MM.1S (cell line): Measurements from ENCODE around the gene ZNF692.

Experiments used
- DNase-seq: peaks from one replicate; pipeline ENCODE4 v3.0.0-alpha.2; 2015
- H2AFZ ChIP-seq: fragments of 300-600 bp; sonication (generic); 2 replicates; pipeline ENCODE4 v1.6.0; 2016; ENCODE audit warnings: antibody characterized with exemption, low read length
- H3F3A ChIP-seq: fragments of 300-600 bp; sonication (generic); 2 replicates; pipeline ENCODE4 v1.6.1; 2016; ENCODE audit warnings: mild to moderate bottlenecking, antibody characterized with exemption, low read length, moderate library complexity, mixed read lengths; ENCODE audit not compliant: insufficient read depth
- H3K27ac ChIP-seq: fragments of 300-600 bp; sonication (generic); 2 replicates; pipeline ENCODE4 v1.5.1; 2016; ENCODE audit warnings: mild to moderate bottlenecking, low read length
- H3K27me3 ChIP-seq: fragments of 300-600 bp; sonication (generic); replicated peaks from 2 replicates; pipeline ENCODE4 v1.6.0; 2016; ENCODE audit warnings: low read length; ENCODE audit not compliant: insufficient read depth
- H3K36me3 ChIP-seq: fragments of 300-600 bp; sonication (generic); replicated peaks from 2 replicates; pipeline ENCODE4 v1.6.1; 2016; ENCODE audit warnings: mild to moderate bottlenecking, low read length, mixed read lengths; ENCODE audit not compliant: insufficient read depth
- H3K4me1 ChIP-seq: fragments of 300-600 bp; sonication (generic); 2 replicates; pipeline ENCODE4 v1.6.1; 2016; ENCODE audit warnings: low read length, mixed read lengths
- H3K4me2 ChIP-seq: fragments of 300-600 bp; sonication (generic); 2 replicates; pipeline ENCODE4 v1.6.0; 2016; ENCODE audit warnings: low read depth, low read length
- H3K4me3 ChIP-seq: fragments of 300-600 bp; sonication (generic); 2 replicates; pipeline ENCODE4 v1.5.1; 2016; ENCODE audit warnings: low read length, mixed read lengths
- H3K79me2 ChIP-seq: fragments of 300-600 bp; sonication (generic); 2 replicates; pipeline ENCODE4 v1.6.1; 2016; ENCODE audit warnings: mixed run types, low read length, mixed read lengths
- H3K9ac ChIP-seq: fragments of 300-600 bp; sonication (generic); 2 replicates; pipeline ENCODE4 v1.6.1; 2016; ENCODE audit warnings: low read length, mixed read lengths
- H3K9me2 ChIP-seq: fragments of 300-600 bp; sonication (generic); replicated peaks from 2 replicates; pipeline ENCODE4 v1.6.1; 2016; ENCODE audit warnings: mild to moderate bottlenecking, low read length, mixed read lengths; ENCODE audit not compliant: insufficient read depth
- H3K9me3 ChIP-seq: fragments of 300-600 bp; sonication (generic); replicated peaks from 2 replicates; pipeline ENCODE4 v1.6.1; 2016; ENCODE audit warnings: mild to moderate bottlenecking, low read length, mixed read lengths; ENCODE audit not compliant: insufficient read depth
- H4K20me1 ChIP-seq: fragments of 300-600 bp; sonication (generic); 2 replicates; pipeline ENCODE4 v1.6.1; 2016; ENCODE audit warnings: mild to moderate bottlenecking, low read length, moderate library complexity, mixed read lengths; ENCODE audit not compliant: insufficient read depth
- CTCF ChIP-seq: fragments of 300-600 bp; sonication (generic); IDR thresholded peaks from 2 replicates; pipeline ENCODE4 v1.5.1; 2016; ENCODE audit warnings: antibody characterized with exemption, low read length, mixed read lengths
- EZH2 ChIP-seq: fragments of 300-600 bp; sonication (generic); optimal IDR thresholded peaks from 2 replicates; pipeline ENCODE3; 2017; ENCODE audit warnings: low read depth, mild to moderate bottlenecking, antibody characterized with exemption, low read length, mixed read lengths
- EZH2phosphoT487 ChIP-seq: fragments of 300-600 bp; sonication (generic); IDR thresholded peaks from 2 replicates; pipeline ENCODE4 v1.6.1; 2018; ENCODE audit warnings: antibody characterized with exemption, low read length

The ZNF692 gene

GRCh38 chr1:248824301-248824700 lies 34.6 kb downstream of the ZNF692 start:
- peak overlapping the region; percentile 86; the same call in 1 of the 2 replicates for H3K27ac ChIP-seq
- peak overlapping the region; percentile 84; the same call in 1 of the 2 replicates for H3K4me3 ChIP-seq
- TF ChIP-seq EZH2phosphoT487, result no peak
- no peak for TF ChIP-seq CTCF
- TF ChIP-seq EZH2, result no peak
- H3K36me3 ChIP-seq, result peaks cover 8% of the 10 kb centered on the region; the same call in 1 of the 2 replicates
- 0 out of 2 replicates have a peak, but pooled peaks cover 4% of the 10 kb centered on the region for H3K27me3 ChIP-seq
- H3K9me2 ChIP-seq, result no peaks in the 10 kb centered on the region
- H3K9me3 ChIP-seq, result no peaks in the 10 kb centered on the region
- DNase-seq, result no peak
- peaks cover 60% of the 10 kb centered on the region for H3K79me2 ChIP-seq
- peaks cover 53% of the 10 kb centered on the region for H3K4me1 ChIP-seq
- peak overlapping the region; percentile 92; the same call in 1 of the 2 replicates for H3K9ac ChIP-seq
- peak overlapping the region; percentile 68 for H3K4me2 ChIP-seq
- H2AFZ ChIP-seq, result no peak overlapping the region
- H3F3A ChIP-seq, result peaks cover 19% of the 10 kb centered on the region
- H4K20me1 ChIP-seq, result no peaks in the 10 kb centered on the region

GRCh38 chr1:248823517-248824001 lies 35.3 kb downstream of the ZNF692 start:
- peaks cover 68% of the 10 kb centered on the region for H3K79me2 ChIP-seq
- peak overlapping the region; percentile 68; the same call in 1 of the 2 replicates for H3K4me2 ChIP-seq
- H3F3A ChIP-seq, result peaks cover 19% of the 10 kb centered on the region
- no peaks in the 10 kb centered on the region for H3K9me3 ChIP-seq
- TF ChIP-seq CTCF (no peak), EZH2 (no peak), EZH2phosphoT487 (no peak)
- no peaks in the 10 kb centered on the region for H3K9me2 ChIP-seq
- 0 out of 2 replicates have a peak overlapping the region, but pooled peaks have one; percentile 1 for H3K4me3 ChIP-seq
- peak overlapping the region; percentile 85; the same call in 1 of the 2 replicates for H3K27ac ChIP-seq
- no peak overlapping the region for H2AFZ ChIP-seq
- no peaks in the 10 kb centered on the region for H3K27me3 ChIP-seq
- DNase-seq, result no peak
- peaks cover 8% of the 10 kb centered on the region; the same call in 1 of the 2 replicates for H3K36me3 ChIP-seq
- no peaks in the 10 kb centered on the region for H4K20me1 ChIP-seq
- peaks cover 60% of the 10 kb centered on the region for H3K4me1 ChIP-seq
- H3K9ac ChIP-seq, result 0 out of 2 replicates have a peak overlapping the region, but pooled peaks have one; percentile 0

GRCh38 chr1:248822148-248823032 lies 36.5 kb downstream of the ZNF692 start:
- H3K9me3 ChIP-seq, result no peaks in the 10 kb centered on the region
- H3K4me1 ChIP-seq, result peaks cover 64% of the 10 kb centered on the region
- no peaks in the 10 kb centered on the region for H3K27me3 ChIP-seq
- peak overlapping the region; percentile 61 for H3K9ac ChIP-seq
- H4K20me1 ChIP-seq, result no peaks in the 10 kb centered on the region
- peaks cover 79% of the 10 kb centered on the region for H3K79me2 ChIP-seq
- no peak overlapping the region for H2AFZ ChIP-seq
- H3K4me3 ChIP-seq, result peak overlapping the region; percentile 19
- H3K4me2 ChIP-seq, result peak overlapping the region; percentile 68
- DNase-seq, result peak; percentile 79
- peaks cover 8% of the 10 kb centered on the region; the same call in 1 of the 2 replicates for H3K36me3 ChIP-seq
- H3K27ac ChIP-seq, result peak overlapping the region; percentile 85
- H3F3A ChIP-seq, result peaks cover 19% of the 10 kb centered on the region
- H3K9me2 ChIP-seq, result no peaks in the 10 kb centered on the region
- no peak for TF ChIP-seq CTCF
- no peak for TF ChIP-seq EZH2phosphoT487
- TF ChIP-seq EZH2, result no peak
